ENCODE data around the gene TGFBI. TPM values are rescaled to one million over a fixed set of nuclear protein-coding genes. Genes with fewer than 3 reads are reported as not detected.

The TGFBI gene
- total and polyA plus RNA-seq, 9 of the 15 experiments (the other 6 are each of a cell fraction or from before 2014, with no cell fraction given): 0.05 to 0.62 (median 0.08) TPM; not detected in 6

DNA sequence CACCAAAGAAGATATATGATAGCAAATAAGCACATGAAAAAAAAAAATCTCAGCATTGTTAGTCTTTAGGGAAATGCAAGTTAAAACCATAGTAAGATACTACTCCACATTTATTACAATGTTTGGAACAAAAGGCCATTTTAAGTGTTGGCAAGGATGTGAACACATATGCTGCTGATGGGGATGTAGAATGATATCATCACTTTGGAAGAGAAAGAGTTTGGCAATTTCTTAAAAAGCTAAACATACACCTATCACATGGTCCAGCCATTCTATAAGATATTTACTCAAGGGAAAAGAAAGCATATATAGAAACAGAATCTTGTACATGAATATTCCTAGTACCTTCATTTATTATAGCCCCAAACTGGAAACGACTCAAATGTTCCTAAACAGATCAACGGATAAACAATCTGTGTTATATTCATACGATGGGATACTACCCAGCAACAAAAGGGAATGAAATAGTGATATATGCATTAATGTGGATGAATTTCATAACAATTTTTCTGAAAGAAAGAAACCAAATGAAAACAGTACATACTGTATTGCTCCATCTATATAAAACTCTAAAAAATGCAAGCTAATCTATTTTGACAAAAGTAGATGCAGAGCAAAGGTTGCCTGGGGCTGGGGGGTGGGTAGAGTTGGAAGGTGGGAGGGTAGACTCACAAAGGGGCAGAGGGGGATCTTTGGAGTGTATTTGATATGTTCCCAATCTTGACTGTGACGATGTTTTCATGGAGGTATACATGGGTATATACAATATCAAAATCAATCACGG, 58.2 kb downstream of the TGFBI start (continued):
- TF ChIP-seq PRPF4 (IDR thresholded peaks at IDR 0.05; ENCODE audit: insufficient read depth, low read depth, low read length, poor library complexity, severe bottlenecking): no peak
- TF ChIP-seq SP1 (CRISPR knock-in tag; IDR thresholded peaks at IDR 0.05): no peak
- no peak for TF ChIP-seq ZNF133 (CRISPR knock-in tag; IDR thresholded peaks at IDR 0.05)
- no peak for TF ChIP-seq RBFOX2 (IDR thresholded peaks at IDR 0.05; ENCODE audit: low read depth, low read length)
- TF ChIP-seq ZBTB11 (CRISPR knock-in tag; IDR thresholded peaks at IDR 0.05): no peak
- no peak for TF ChIP-seq TAL1 (IDR thresholded peaks at IDR 0.05)
- no peak for TF ChIP-seq TARDBP (IDR thresholded peaks at IDR 0.05)
- no peak for TF ChIP-seq PHTF2 (CRISPR knock-in tag; IDR thresholded peaks at IDR 0.05)
- TF ChIP-seq RFX1 (IDR thresholded peaks at IDR 0.05): no peak
- no peak for TF ChIP-seq SIRT6 (IDR thresholded peaks at IDR 0.05; ENCODE audit: low read depth, low read length)
- TF ChIP-seq MAFK (IDR thresholded peaks at IDR 0.05; ENCODE audit: low read length): peak; percentile 39; the same call in 1 of the 2 replicates
- no peak for TF ChIP-seq ZBTB17 (CRISPR knock-in tag; IDR thresholded peaks at IDR 0.05)
